Activated CD8-positive, alpha-beta memory T cell treated with anti-CD3 and anti-CD28 coated beads for 36 hours (primary cell): ENCODE results near the gene PLCXD1. TPM values are rescaled to one million over a fixed set of nuclear protein-coding genes. Genes with fewer than 3 reads are reported as not detected.
"Not testable (repeated sequence)": the region's sequence is repeated elsewhere in the genome, so short reads cannot be mapped to it uniquely, and the experiment has no call there.

Experiments
- CTCF ChIA-PET: fragments of 350-600 bp; sonication (Branson Sonifier 250); formaldehyde crosslinking; loops from one replicate; lab custom pipeline; 2021; ENCODE audit warnings: antibody characterized with exemption; lab: Charles Lee
- POLR2A ChIA-PET: fragments of 350-600 bp; sonication (Branson Sonifier 250); formaldehyde crosslinking; loops from one replicate; lab custom pipeline; 2021; ENCODE audit warnings: antibody characterized with exemption; lab: Charles Lee
- total RNA-seq, 2 experiments: library from RNA; stranded (reverse); gene quantifications; one replicate each; pipeline ENCODE4 v1.2.3, GENCODE V29; 2021

Gene PLCXD1
- total RNA-seq, 2 experiments from 2014 or later = 31.2 to 36.4 TPM

GRCh38 chrX:285076-285677, 4.0 kb downstream of the PLCXD1 start:
- POLR2A ChIA-PET = no interaction called here
- CTCF ChIA-PET = no interaction called here

GRCh38 chrX:287670-288069, 6.5 kb downstream of the PLCXD1 start:
- ChIA-PET POLR2A (no interaction called here), CTCF (no interaction called here)

- ChIA-PET POLR2A (no interaction called here), CTCF (no interaction called here)
Observed at GRCh38 chrX:288561-288991, 7.4 kb downstream of the PLCXD1 start.

- CTCF ChIA-PET = no interaction called here
- POLR2A ChIA-PET = no interaction called here
Observed at GRCh38 chrX:290476-291166, 9.4 kb downstream of the PLCXD1 start.

GRCh38 chrX:291411-291901, 10.3 kb downstream of the PLCXD1 start:
- POLR2A ChIA-PET = no interaction called here

GRCh38 chrX:292900-293897, 12.0 kb downstream of the PLCXD1 start:
- CTCF ChIA-PET = no interaction called here

More at GRCh38 chrX:291411-291901, 10.3 kb downstream of the PLCXD1 start:
- CTCF ChIA-PET = no interaction called here

GRCh38 chrX:295136-295535, 14.0 kb downstream of the PLCXD1 start:
- CTCF ChIA-PET = no interaction called here
- POLR2A ChIA-PET = no interaction called here

More at GRCh38 chrX:292900-293897, 12.0 kb downstream of the PLCXD1 start:
- POLR2A ChIA-PET = no interaction called here

GRCh38 chrX:298993-299392, 17.8 kb downstream of the PLCXD1 start:
- CTCF ChIA-PET = no interaction called here
- POLR2A ChIA-PET = no interaction called here

- ChIA-PET POLR2A (no interaction called here), CTCF (no interaction called here)
Observed at GRCh38 chrX:300334-300733, 19.2 kb downstream of the PLCXD1 start.

- CTCF ChIA-PET = no interaction called here
Observed at GRCh38 chrX:302975-303374, 21.8 kb downstream of the PLCXD1 start.

GRCh38 chrX:305781-306613, 24.8 kb downstream of the PLCXD1 start:
- POLR2A ChIA-PET, CTCF ChIA-PET: not testable (repeated sequence)

More at GRCh38 chrX:302975-303374, 21.8 kb downstream of the PLCXD1 start:
- POLR2A ChIA-PET = no interaction called here

GRCh38 chrX:306614-307251, 25.6 kb downstream of the PLCXD1 start:
- CTCF ChIA-PET, POLR2A ChIA-PET: not testable (repeated sequence)

GRCh38 chrX:307261-308111, 26.3 kb downstream of the PLCXD1 start:
- ChIA-PET POLR2A (no interaction called here), CTCF (no interaction called here)

GRCh38 chrX:308821-309520, 27.8 kb downstream of the PLCXD1 start:
- ChIA-PET POLR2A (no interaction called here), CTCF (no interaction called here)

GRCh38 chrX:310621-311155, 29.5 kb downstream of the PLCXD1 start:
- POLR2A ChIA-PET = no interaction called here

GRCh38 chrX:311156-312129, 30.3 kb downstream of the PLCXD1 start:
- POLR2A ChIA-PET = no interaction called here
- CTCF ChIA-PET = no interaction called here

More at GRCh38 chrX:310621-311155, 29.5 kb downstream of the PLCXD1 start:
- CTCF ChIA-PET = no interaction called here
